ENCODE results near the gene MED20.

GRCh38 chr6:41885930-41886329, 35.0 kb downstream of the MED20 start:
- no peak for TF ChIP-seq EZH2 (IDR thresholded peaks at IDR 0.05; ENCODE audit: low read length)
- no peak for TF ChIP-seq CTCF (optimal IDR thresholded peaks at IDR 0.05 in 1 of 3, IDR thresholded peaks at IDR 0.05 in 1 of 3, conservative IDR thresholded peaks at IDR 0.05 in 1 of 3; ENCODE audit: extremely low read depth in 1 of 3, insufficient read depth in 2 of 3, low read length in 3 of 3)
